AG04449 (cell line): ENCODE measurements around the gene XPR1.

Source experiments
- CTCF ChIA-PET: fragments of 350-600 bp; formaldehyde crosslinking; extraction: SDS; loops from one replicate; lab custom pipeline; 2021; ENCODE audit warnings: antibody characterized with exemption; lab: Yijun Ruan, JAX
- POLR2A ChIA-PET: fragments of 400-600, 350-600 bp; formaldehyde crosslinking; extraction: SDS; loops from one replicate; lab custom pipeline; 2020; ENCODE audit warnings: antibody characterized with exemption, inconsistent platforms; lab: Yijun Ruan, JAX
- DNase-seq: peaks from one replicate; pipeline ENCODE4 v3.0.0-alpha.2; 2010; ENCODE audit warnings: low read depth, low spot score
- H3K4me3 ChIP-seq: 2 replicates; pipeline ENCODE4 v1.5.1; 2011; ENCODE audit warnings: low read depth, mild to moderate bottlenecking, control low read depth, low read length
- TF ChIP-seq, protein P1 (sequence below): IDR thresholded peaks from one replicate; pipeline ENCODE4 v1.5.1; 2011; ENCODE audit warnings: mild to moderate bottlenecking, moderate library complexity, low read length, control low read depth, inconsistent platforms; ENCODE audit not compliant: insufficient read depth; ENCODE audit errors: missing control alignments

Gene XPR1

DNA sequence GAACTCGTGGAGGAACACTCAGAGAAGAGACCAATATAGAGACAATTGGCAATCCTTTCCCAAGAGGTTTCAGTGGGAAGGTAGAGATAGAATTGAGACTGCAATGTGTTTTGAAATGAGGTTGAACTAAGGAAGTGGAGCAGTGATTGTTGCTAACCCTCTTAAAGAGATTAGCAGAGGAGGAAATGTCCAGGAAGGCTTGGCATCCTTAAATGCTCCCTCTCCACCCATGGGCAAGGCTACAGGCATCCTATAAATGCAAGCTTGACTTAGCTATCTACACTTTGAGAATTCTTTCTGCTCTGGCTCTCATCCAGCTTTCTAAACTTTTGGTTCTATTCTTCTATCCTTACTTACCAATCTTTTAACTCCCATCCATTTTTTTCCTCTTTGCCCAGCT, 30.3 kb upstream of the XPR1 start:
- ChIA-PET CTCF (interaction anchor here (1.0 kb wide), 1 partner anchor 8 kb away, joined by 3 read pairs; no protein-coding TSS in a partner anchor), POLR2A (no interaction called here)
- TF ChIP-seq, protein P1, sequence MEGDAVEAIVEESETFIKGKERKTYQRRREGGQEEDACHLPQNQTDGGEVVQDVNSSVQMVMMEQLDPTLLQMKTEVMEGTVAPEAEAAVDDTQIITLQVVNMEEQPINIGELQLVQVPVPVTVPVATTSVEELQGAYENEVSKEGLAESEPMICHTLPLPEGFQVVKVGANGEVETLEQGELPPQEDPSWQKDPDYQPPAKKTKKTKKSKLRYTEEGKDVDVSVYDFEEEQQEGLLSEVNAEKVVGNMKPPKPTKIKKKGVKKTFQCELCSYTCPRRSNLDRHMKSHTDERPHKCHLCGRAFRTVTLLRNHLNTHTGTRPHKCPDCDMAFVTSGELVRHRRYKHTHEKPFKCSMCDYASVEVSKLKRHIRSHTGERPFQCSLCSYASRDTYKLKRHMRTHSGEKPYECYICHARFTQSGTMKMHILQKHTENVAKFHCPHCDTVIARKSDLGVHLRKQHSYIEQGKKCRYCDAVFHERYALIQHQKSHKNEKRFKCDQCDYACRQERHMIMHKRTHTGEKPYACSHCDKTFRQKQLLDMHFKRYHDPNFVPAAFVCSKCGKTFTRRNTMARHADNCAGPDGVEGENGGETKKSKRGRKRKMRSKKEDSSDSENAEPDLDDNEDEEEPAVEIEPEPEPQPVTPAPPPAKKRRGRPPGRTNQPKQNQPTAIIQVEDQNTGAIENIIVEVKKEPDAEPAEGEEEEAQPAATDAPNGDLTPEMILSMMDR = no peak
- no peak overlapping the region for H3K4me3 ChIP-seq
- no peak for DNase-seq

DNA sequence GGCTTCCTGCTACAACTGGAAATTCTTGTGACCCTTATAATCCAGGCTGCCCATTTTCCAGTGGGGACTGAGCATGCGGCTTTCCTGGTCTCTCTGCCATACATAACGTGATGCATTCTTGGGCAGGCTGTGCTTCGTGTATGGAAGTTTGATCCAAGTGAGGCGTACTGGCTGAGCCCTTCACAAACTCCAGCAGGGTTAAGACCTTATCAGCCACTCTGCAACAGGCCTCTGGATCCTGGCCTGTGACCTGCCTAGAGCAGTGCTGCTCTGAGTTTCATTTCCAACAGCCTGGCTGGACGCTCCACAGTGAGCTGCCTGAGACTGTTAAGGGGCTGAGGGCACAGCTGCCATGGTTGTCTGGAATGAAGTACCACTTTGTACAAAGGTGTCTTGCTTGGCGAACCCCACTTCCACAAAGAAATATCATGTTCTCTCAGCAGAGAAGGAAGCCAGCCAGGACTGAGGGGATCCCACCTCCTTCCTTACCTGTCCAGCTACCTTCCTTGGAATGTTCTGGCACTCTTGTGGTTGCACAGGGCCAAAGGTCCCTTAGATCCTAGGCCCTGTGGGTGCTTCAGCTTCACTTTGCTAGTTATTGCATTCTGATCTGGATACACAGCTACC, 28.5 kb upstream of the XPR1 start:
- ChIA-PET CTCF (no interaction called here), POLR2A (no interaction called here)
- DNase-seq = no peak
- H3K4me3 ChIP-seq = no peak overlapping the region
- TF ChIP-seq, protein P1 = no peak

DNA sequence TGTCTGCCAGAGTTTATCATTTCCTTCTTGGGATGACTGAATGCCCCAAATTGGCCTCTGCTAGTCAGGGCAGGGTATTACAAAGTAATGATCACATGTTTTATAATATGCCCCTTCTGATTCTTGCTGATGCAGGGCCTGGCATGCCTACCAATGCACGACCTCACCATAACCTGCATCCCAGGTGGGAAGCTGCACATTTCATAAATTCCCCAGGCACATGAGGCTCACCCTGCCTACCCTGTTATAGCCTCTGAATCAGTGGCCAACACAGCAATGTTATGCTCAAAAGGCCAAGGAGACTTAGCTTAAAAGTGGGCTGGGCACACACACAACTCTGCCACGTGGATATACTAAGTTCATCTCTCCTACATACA, 28.0 kb upstream of the XPR1 start:
- POLR2A ChIA-PET = no interaction called here
- no peak for DNase-seq
- TF ChIP-seq, protein P1 = no peak
- CTCF ChIA-PET = no interaction called here
- H3K4me3 ChIP-seq = no peak overlapping the region

DNA sequence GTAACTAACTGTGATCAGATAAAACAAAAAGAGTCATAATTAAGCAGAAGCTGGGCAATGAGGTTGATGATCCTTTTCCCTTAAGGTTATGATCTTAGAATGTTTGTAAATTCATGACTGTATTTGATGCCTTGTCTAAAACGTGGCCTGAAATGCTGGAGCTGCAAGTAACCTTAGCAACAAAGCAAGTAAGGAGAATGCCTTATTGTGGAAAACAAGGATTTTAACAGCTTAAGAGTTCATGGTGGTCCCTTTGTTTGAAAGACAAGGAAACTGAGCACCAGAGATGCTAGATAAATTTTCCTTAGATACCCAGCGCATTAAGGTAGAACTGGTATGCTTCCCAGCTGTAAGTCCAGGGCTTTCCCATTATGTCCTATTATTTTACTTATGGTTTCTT, 25.7 kb upstream of the XPR1 start:
- ChIA-PET CTCF (interaction anchor here (1.2 kb wide), 1 partner anchor 69 kb away, joined by 3 read pairs; no protein-coding TSS in a partner anchor), POLR2A (no interaction called here)
- TF ChIP-seq, protein P1 = no peak
- no peak for DNase-seq
- H3K4me3 ChIP-seq = no peak overlapping the region

DNA sequence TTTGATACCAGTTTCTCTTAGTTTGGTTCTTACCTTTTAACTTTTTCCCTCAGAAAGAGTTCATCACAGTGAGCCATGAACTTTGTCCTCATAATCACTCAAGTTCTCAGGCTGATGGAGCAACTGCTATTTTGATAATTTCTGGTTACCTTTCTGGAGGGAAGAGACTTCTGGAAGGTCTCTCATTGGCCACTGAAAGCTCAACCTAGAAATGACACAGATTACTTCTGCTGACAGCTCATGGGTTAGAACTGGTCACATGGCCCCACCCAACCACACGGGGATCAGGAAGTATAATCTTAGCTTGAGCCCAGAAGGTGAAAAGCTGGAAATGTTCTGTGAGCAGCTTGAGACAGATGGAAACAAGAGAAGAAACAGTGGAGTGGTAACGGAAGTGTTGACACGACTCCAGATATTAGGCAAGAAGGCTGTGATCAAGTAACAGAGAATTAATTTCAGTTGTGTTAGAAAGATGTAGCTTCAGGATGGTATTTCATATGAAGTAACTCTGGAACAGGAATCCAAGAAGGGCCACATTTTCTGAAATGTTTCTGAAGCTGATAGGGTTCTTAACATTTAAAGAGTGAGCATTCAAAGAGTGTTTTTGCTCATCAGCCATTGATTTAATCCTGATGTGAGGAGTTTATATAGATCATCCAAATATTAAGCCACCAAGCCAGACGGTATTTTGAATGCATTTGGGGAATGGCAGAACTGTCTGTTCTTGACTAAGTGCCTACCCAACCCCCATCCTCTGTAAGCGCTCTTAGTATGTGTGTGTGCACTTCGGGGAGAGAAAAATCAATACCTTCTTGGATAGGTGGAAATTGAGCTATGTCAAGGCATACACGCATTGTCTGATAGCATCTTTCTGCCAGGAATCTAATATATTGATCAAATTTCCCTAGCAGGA, 21.9 kb upstream of the XPR1 start:
- ChIA-PET POLR2A (no interaction called here), CTCF (interaction anchor here (1.0 to 3.5 kb wide), 7 partner anchors 9 to 253 kb away, joined by 3 to 16 read pairs (median 4); no protein-coding TSS in a partner anchor)
- DNase-seq = no peak
- H3K4me3 ChIP-seq = no peak overlapping the region
- TF ChIP-seq, protein P1 = no peak

DNA sequence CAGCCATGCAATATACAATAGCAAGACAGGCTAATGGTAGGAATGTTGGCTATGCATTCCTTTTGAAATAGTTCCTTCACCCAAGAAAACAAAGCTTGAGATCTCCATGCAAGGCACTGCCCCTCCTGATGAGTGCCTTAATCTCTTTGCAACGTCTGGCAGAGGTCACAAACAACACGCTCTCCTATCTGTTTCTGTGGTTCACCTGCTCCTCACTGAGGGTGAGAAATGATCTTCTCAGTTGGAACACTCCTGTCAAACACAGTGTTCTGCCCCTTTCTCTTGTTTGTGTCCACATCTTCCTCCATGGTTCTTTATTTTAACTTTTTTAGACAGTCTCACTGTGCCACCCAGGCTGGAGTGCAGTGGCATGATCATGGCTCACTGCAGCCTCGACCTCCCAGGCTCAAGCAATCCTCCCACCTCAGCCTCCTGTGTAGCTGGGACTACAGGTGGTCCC, 21.2 kb upstream of the XPR1 start:
- ChIA-PET POLR2A (no interaction called here), CTCF (interaction anchor here (1.0 to 3.5 kb wide), 7 partner anchors 10 to 252 kb away, joined by 3 to 16 read pairs (median 4); no protein-coding TSS in a partner anchor)
- H3K4me3 ChIP-seq = no peak overlapping the region
- DNase-seq = no peak
- TF ChIP-seq, protein P1 = no peak
